Measurements from ENCODE around the gene ST3GAL6.

DNA sequence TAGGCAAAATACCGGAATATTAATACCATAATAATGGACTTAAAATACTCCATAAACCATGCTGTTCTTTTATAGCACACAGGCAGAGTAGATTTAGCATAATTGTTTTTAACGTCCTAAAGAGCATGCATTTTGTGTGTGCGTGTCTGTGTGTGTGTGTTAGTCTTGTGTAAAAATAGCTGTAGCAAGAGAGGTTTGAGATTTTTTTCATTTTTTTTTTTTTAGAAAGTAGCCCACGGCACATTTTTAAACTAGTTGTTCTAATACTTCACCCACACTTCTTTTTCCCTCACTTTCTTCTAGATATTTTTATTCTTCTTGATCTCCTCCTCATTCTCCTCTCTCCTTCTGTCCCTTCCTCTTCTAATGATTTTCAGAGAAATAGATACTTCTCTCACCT, 7.5 kb upstream of the ST3GAL6 start:
- TF ChIP-seq POLR2A (IDR thresholded peaks at IDR 0.05): no peak
- TF ChIP-seq, protein P1, sequence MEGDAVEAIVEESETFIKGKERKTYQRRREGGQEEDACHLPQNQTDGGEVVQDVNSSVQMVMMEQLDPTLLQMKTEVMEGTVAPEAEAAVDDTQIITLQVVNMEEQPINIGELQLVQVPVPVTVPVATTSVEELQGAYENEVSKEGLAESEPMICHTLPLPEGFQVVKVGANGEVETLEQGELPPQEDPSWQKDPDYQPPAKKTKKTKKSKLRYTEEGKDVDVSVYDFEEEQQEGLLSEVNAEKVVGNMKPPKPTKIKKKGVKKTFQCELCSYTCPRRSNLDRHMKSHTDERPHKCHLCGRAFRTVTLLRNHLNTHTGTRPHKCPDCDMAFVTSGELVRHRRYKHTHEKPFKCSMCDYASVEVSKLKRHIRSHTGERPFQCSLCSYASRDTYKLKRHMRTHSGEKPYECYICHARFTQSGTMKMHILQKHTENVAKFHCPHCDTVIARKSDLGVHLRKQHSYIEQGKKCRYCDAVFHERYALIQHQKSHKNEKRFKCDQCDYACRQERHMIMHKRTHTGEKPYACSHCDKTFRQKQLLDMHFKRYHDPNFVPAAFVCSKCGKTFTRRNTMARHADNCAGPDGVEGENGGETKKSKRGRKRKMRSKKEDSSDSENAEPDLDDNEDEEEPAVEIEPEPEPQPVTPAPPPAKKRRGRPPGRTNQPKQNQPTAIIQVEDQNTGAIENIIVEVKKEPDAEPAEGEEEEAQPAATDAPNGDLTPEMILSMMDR (IDR thresholded peaks at IDR 0.05): no peak
- no peak for TF ChIP-seq POLR2AphosphoS5 (IDR thresholded peaks at IDR 0.05)

Data from sigmoid colon (tissue), 4 donors.